Colonic mucosa (tissue), 4 donors: Measurements from ENCODE around the gene PASK. TPM values are rescaled to one million over a fixed set of nuclear protein-coding genes. Genes with fewer than 3 reads are reported as not detected.

Source experiments
- DNase-seq: peaks from one replicate; pipeline ENCODE4 v3.0.0-alpha.2; 2020
- H3K27ac ChIP-seq: fragments of 200-600 bp; one replicate; pipeline ENCODE4 v1.8.0; 2021
- H3K27me3 ChIP-seq: fragments of 200-600 bp; one replicate; pipeline ENCODE4 v1.8.0; 2021
- H3K36me3 ChIP-seq: fragments of 200-600 bp; one replicate; pipeline ENCODE4 v1.8.0; 2021
- H3K4me1 ChIP-seq: fragments of 200-600 bp; one replicate; pipeline ENCODE4 v1.8.0; 2021; ENCODE audit warnings: mild to moderate bottlenecking
- H3K4me3 ChIP-seq: fragments of 200-600 bp; one replicate; pipeline ENCODE4 v1.8.0; 2021
- H3K9ac ChIP-seq, 2 donors: one replicate each; pipeline ENCODE4 v1.7.0; 2013; ENCODE audit warnings: control low read depth in 2 of 2, low read depth in 2 of 2, low read length in 2 of 2
- H3K9me3 ChIP-seq: fragments of 200-600 bp; one replicate; pipeline ENCODE4 v1.8.0; 2021
- CTCF ChIP-seq: fragments of 200-600 bp; IDR thresholded peaks from one replicate; pipeline ENCODE4 v1.8.0; 2022; ENCODE audit warnings: antibody characterized with exemption, mild to moderate bottlenecking
- intact Hi-C: fragments of 100-400 bp; cut with DNase I; formaldehyde crosslinking; loops from one replicate; pipeline ENCODE4 v1.14.1; 2022
- total RNA-seq, 2 donors: library from RNA; stranded (reverse); fragmentation: NEBNext Ultra II Directional in 1 of 2; extraction: Animal tissue kit (Norgen Biotek cat#: 25700) in 1 of 2; gene quantifications; one replicate each; pipeline ENCODE4 v1.2.1, GENCODE V29; 2021
- donor health status: healthy.
- donor health status: DM: no; HTN: no; CAD: no.
- donor health status: DM: no; HTN: no; CAD: no.

PASK gene
- total RNA-seq, 2 donors from 2014 or later, result 5.6 to 39.2 TPM

GRCh38 chr2:241070811-241071676 lies 78.2 kb downstream of the PASK start:
- no peak for TF ChIP-seq CTCF
- H3K27ac ChIP-seq, result no peak overlapping the region
- DNase-seq, result no peak
- H3K4me3 ChIP-seq, result no peak overlapping the region
- no peak overlapping the region for H3K9ac ChIP-seq
- intact Hi-C loops, result no loop called here
- no peaks in the 10 kb centered on the region for H3K9me3 ChIP-seq
- H3K36me3 ChIP-seq, result no peaks in the 10 kb centered on the region
- no peaks in the 10 kb centered on the region for H3K27me3 ChIP-seq
- no peaks in the 10 kb centered on the region for H3K4me1 ChIP-seq

- no peak for DNase-seq
- intact Hi-C loops, result no loop called here
- H3K27me3 ChIP-seq, result no peaks in the 10 kb centered on the region
- H3K9ac ChIP-seq, result no peak overlapping the region
- no peak for TF ChIP-seq CTCF
- no peaks in the 10 kb centered on the region for H3K9me3 ChIP-seq
- H3K27ac ChIP-seq, result no peak overlapping the region
- no peaks in the 10 kb centered on the region for H3K36me3 ChIP-seq
- H3K4me3 ChIP-seq, result no peak overlapping the region
- H3K4me1 ChIP-seq, result no peaks in the 10 kb centered on the region
Measured at GRCh38 chr2:241070361-241070760, 78.9 kb downstream of the PASK start.

GRCh38 chr2:241069821-241070281 lies 79.4 kb downstream of the PASK start:
- intact Hi-C loops, result no loop called here
- Histone ChIP-seq H3K9ac (no peak overlapping the region), H3K4me1 (no peaks in the 10 kb centered on the region), H3K27me3 (no peaks in the 10 kb centered on the region), H3K27ac (no peak overlapping the region), H3K9me3 (no peaks in the 10 kb centered on the region), H3K36me3 (no peaks in the 10 kb centered on the region), H3K4me3 (no peak overlapping the region)
- DNase-seq, result no peak
- TF ChIP-seq CTCF, result no peak

GRCh38 chr2:241068942-241069810 lies 80.1 kb downstream of the PASK start:
- no peak for TF ChIP-seq CTCF
- no peaks in the 10 kb centered on the region for H3K36me3 ChIP-seq
- H3K27me3 ChIP-seq, result no peaks in the 10 kb centered on the region
- no peaks in the 10 kb centered on the region for H3K4me1 ChIP-seq
- intact Hi-C loops, result no loop called here
- no peak overlapping the region for H3K27ac ChIP-seq
- DNase-seq, result no peak
- H3K4me3 ChIP-seq, result no peak overlapping the region
- H3K9ac ChIP-seq, result no peak overlapping the region
- H3K9me3 ChIP-seq, result no peaks in the 10 kb centered on the region

GRCh38 chr2:241068136-241068941 lies 80.9 kb downstream of the PASK start:
- Histone ChIP-seq H3K27me3 (no peaks in the 10 kb centered on the region), H3K4me3 (no peak overlapping the region), H3K9me3 (no peaks in the 10 kb centered on the region), H3K9ac (no peak overlapping the region), H3K36me3 (no peaks in the 10 kb centered on the region), H3K27ac (no peak overlapping the region), H3K4me1 (no peaks in the 10 kb centered on the region)
- intact Hi-C loops, result no loop called here
- no peak for TF ChIP-seq CTCF
- DNase-seq, result no peak
